K562 (cell line): ENCODE measurements around the gene KCTD1. TPM values are rescaled to one million over a fixed set of nuclear protein-coding genes. Genes with fewer than 3 reads are reported as not detected.

Experiments
- ATAC-seq: fragments of 200-7000 bp; cut with Tn5 transposase; 3 replicates; pipeline ENCODE4 v1.9.1; 2020; ENCODE audit warnings: moderate library complexity
- BruUV-seq: library from RNA; stranded (reverse); fragments of 400-500 nt; replicated peaks from 2 replicates; lab custom pipeline; 2021; lab: Mats Ljungman, UMichigan
- CTCF ChIA-PET: fragments of 300-600 bp; formaldehyde crosslinking; extraction: SDS; loops from one replicate; lab custom pipeline; 2021; ENCODE audit warnings: low intra/inter-chr PET ratio; lab: Yijun Ruan, JAX
- POLR2A ChIA-PET: fragments of 300-600, 350-650 bp; sonication (Branson Sonifier 250); formaldehyde crosslinking; extraction: SDS; loops from one replicate; lab custom pipeline; 2021; ENCODE audit warnings: antibody characterized with exemption, inconsistent platforms; lab: Yijun Ruan, JAX
- DNase-seq, 4 experiments: peaks; one replicate each; pipeline versions ENCODE4 v3.0.0 to v3.0.0-alpha.2; 2011 to 2018; ENCODE audit warnings: low spot score in 3 of 4, mixed read lengths in 3 of 4; ENCODE audit errors: extremely low read depth in 1 of 4
- FAIRE-seq: peaks from 2 replicates; lab custom pipeline; 2011; peaks lifted over from hg19 to GRCh38; lab: Jason Lieb, UNC
- H2AFZ ChIP-seq: 2 replicates; pipeline ENCODE4 v1.6.0; 2011; ENCODE audit warnings: low read depth, low read length, control low read depth, inconsistent platforms
- H3K27ac ChIP-seq: fragments of 200-600 bp; 3 replicates; pipeline ENCODE4 v1.8.0; 2011; ENCODE audit warnings: low read depth, mild to moderate bottlenecking, control low read depth, inconsistent platforms, low read length, moderate library complexity, mixed read lengths; ENCODE audit errors: extremely low read depth
- H3K27me3 ChIP-seq, 2 experiments: fragments of 300-600 bp in 1 of 2; 2 replicates in 1 of 2; 3 replicates in 1 of 2; pipeline versions ENCODE4 v1.6.0 to v1.8.0; 2011; ENCODE audit warnings: inconsistent platforms in 2 of 2, low read length in 2 of 2, mild to moderate bottlenecking in 1 of 2, mixed read lengths in 1 of 2, moderate library complexity in 1 of 2; ENCODE audit not compliant: control insufficient read depth in 2 of 2, insufficient read depth in 2 of 2
- H3K36me3 ChIP-seq: fragments of 300-600 bp; 3 replicates; pipeline ENCODE4 v1.8.0; 2011; ENCODE audit warnings: mild to moderate bottlenecking, low read length, inconsistent platforms; ENCODE audit not compliant: control insufficient read depth, insufficient read depth
- H3K4me1 ChIP-seq, 2 experiments: fragments of 200-600 bp in 1 of 2; replicated peaks in 1 of 2; 2 replicates in 1 of 2; 3 replicates in 1 of 2; pipeline versions ENCODE4 v1.5.1 to v1.8.0; 2011; ENCODE audit warnings: inconsistent platforms in 2 of 2, low read length in 2 of 2, mild to moderate bottlenecking in 1 of 2, mixed read lengths in 1 of 2, moderate library complexity in 1 of 2; ENCODE audit not compliant: control insufficient read depth in 2 of 2, insufficient read depth in 2 of 2
- H3K4me2 ChIP-seq: 2 replicates; pipeline ENCODE4 v1.6.1; 2011; ENCODE audit warnings: low read length, control low read depth, inconsistent platforms, mixed read lengths; ENCODE audit not compliant: insufficient read depth
- H3K4me3 ChIP-seq: fragments of 200-600 bp; sonication (generic), shearing (Covaris generic); 2 replicates; pipeline ENCODE4 v1.5.1; 2016; ENCODE audit warnings: control low read depth, inconsistent platforms
- H3K79me2 ChIP-seq: fragments of 200-600 bp; 3 replicates; pipeline ENCODE4 v1.8.0; 2011; ENCODE audit warnings: low read length, inconsistent platforms; ENCODE audit not compliant: control insufficient read depth, insufficient read depth
- H3K9ac ChIP-seq, 2 experiments: 2 replicates each; pipeline versions ENCODE4 v1.6.0 to v1.6.1; 2011; ENCODE audit warnings: low read depth in 2 of 2, low read length in 2 of 2, control low read depth in 1 of 2, inconsistent platforms in 1 of 2, mild to moderate bottlenecking in 1 of 2, mixed read lengths in 1 of 2; ENCODE audit not compliant: insufficient read depth in 1 of 2
- H3K9me1 ChIP-seq: one replicate; pipeline ENCODE4 v1.6.0; 2011; ENCODE audit warnings: inconsistent platforms, mild to moderate bottlenecking, low read length, moderate library complexity; ENCODE audit not compliant: control insufficient read depth, insufficient read depth
- H3K9me3 ChIP-seq: replicated peaks from 2 replicates; pipeline ENCODE4 v1.5.1; 2011; ENCODE audit warnings: low read depth, low read length, inconsistent platforms; ENCODE audit not compliant: control insufficient read depth, insufficient read depth
- H4K20me1 ChIP-seq: replicated peaks from 2 replicates; pipeline ENCODE4 v1.6.1; 2011; ENCODE audit warnings: low read length, inconsistent platforms, mixed read lengths; ENCODE audit not compliant: control insufficient read depth, insufficient read depth
- CAMTA2 ChIP-seq: fragments of 250-450 bp; sonication (Bioruptor Pico); conservative IDR thresholded peaks from 2 replicates; pipeline ENCODE4 v1.5.1; 2022
- ETV5 ChIP-seq: sonication (generic); formaldehyde crosslinking; IDR thresholded peaks from 2 replicates; pipeline ENCODE4 v1.4.0; 2020; ENCODE audit warnings: low read depth, mild to moderate bottlenecking, missing genetic modification reagents
- HMG20A ChIP-seq: fragments of 450-650 bp; formaldehyde crosslinking; conservative IDR thresholded peaks from 2 replicates; pipeline ENCODE4 v1.4.0; 2020; ENCODE audit warnings: mild to moderate bottlenecking, mixed read lengths
- HMGN3 ChIP-seq: IDR thresholded peaks from 2 replicates; pipeline ENCODE4 v1.6.1; 2011; ENCODE audit warnings: borderline replicate concordance, low read depth, mild to moderate bottlenecking, mixed read lengths, low read length; ENCODE audit not compliant: insufficient read length; ENCODE audit errors: extremely low read depth
- XRCC5 ChIP-seq: fragments of 200-400 bp; formaldehyde crosslinking; IDR thresholded peaks from 2 replicates; pipeline ENCODE4 v1.6.1; 2017; ENCODE audit warnings: low read depth, mild to moderate bottlenecking, low read length
- WGBS: fragments of 100-300 bp; shearing (Covaris generic); methylation state at CpG from one replicate; pipeline ENCODE4 v1.1.6; 2016; ENCODE audit warnings: low coverage, mixed read lengths; ENCODE audit not compliant: insufficient coverage; ENCODE audit errors: missing lambda C conversion rate; 5-methylcytosine and 5-hydroxymethylcytosine counted together
- in situ Hi-C: fragments of 300-500 bp; cut with MboI; formaldehyde crosslinking; loops from 4 replicates; pipeline ENCODE4 v1.15.0; 2018; ENCODE audit warnings: inconsistent platforms, mixed read lengths
- intact Hi-C: fragments of 100-400 bp; cut with micrococcal nuclease; formaldehyde crosslinking; loops from 2 replicates; pipeline ENCODE4 v1.14.2; 2022
- polyA plus RNA-seq, 8 experiments: library from polyadenylated mRNA; depleted of rRNA in 4 of 8; stranded (reverse) in 5 of 8; unstranded in 3 of 8; fragments of >200 nt; fragmentation: Nextera tagmentation in 2 of 8; fragmentation: Illumina TruSeq in 1 of 8; extraction: Ambion mirVana in 2 of 8; extraction: Trizol in 1 of 8; gene quantifications; 2 replicates each; pipeline versions ENCODE4 v1.2.1 to v1.2.3, GENCODE V29; 2011 to 2014; ENCODE audit warnings: inconsistent platforms in 1 of 8, missing spikeins in 1 of 8
- total RNA-seq, 7 experiments: library from RNA; depleted of rRNA in 6 of 7; stranded (reverse); fragments of >200 nt in 6 of 7; fragmentation: Illumina TruSeq in 2 of 7; extraction: Trizol in 2 of 7; gene quantifications; 2 replicates each; pipeline versions ENCODE4 v1.2.1 to v1.2.3, GENCODE V29; 2011 to 2021; ENCODE audit warnings: low replicate concordance in 1 of 7
- TF ChIP-seq, protein P1 (sequence below), 2 experiments: fragments of 450-650 bp; IDR thresholded peaks; 2 replicates each; pipeline ENCODE4 v1.6.1; 2016
- TF ChIP-seq, protein P2 (sequence below): fragments of 150-350 bp; conservative IDR thresholded peaks from 2 replicates; pipeline ENCODE4 v1.6.1; 2014; ENCODE audit warnings: low read length
- TF ChIP-seq, protein P3 (sequence below), 2 experiments: IDR thresholded peaks; 2 replicates each; pipeline ENCODE4 v1.6.1; 2011; ENCODE audit warnings: borderline replicate concordance in 1 of 2, control low read depth in 1 of 2, low read depth in 1 of 2, low read length in 1 of 2, mild to moderate bottlenecking in 1 of 2, mixed read lengths in 1 of 2, moderate library complexity in 1 of 2; ENCODE audit not compliant: insufficient read depth in 1 of 2, insufficient read length in 1 of 2, poor library complexity in 1 of 2, severe bottlenecking in 1 of 2; ENCODE audit errors: extremely low read depth in 1 of 2

KCTD1 gene
- total and polyA plus RNA-seq, 9 of the 15 experiments (the other 6 are each of a cell fraction or from before 2014, with no cell fraction given): not detected

DNA sequence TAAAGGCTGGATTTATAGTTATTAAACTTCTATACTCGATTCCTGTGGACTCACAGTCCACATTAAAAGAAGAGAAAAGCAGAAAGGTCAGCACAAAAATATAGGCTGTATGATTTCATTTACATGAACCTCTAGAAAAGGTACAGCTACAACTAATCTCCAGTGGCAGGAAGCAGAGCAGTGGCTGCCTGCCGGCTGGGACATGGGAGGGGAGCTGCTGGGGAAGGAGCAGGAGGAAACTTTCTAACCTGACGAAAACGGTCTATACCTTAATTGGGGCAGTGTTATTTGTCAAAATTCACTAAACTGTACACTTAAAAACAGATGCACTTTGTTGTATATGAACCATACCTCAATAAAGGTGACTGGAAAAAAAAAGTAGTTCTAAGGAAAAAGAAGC, 26.7 kb downstream of the KCTD1 start:
- H3K27ac ChIP-seq: no peak overlapping the region
- ChIA-PET POLR2A (interaction anchor here (1.9 kb wide), 1 partner anchor 9 kb away, joined by 6 read pairs; no protein-coding TSS in a partner anchor), CTCF (no interaction called here)
- TF ChIP-seq, protein P1, sequence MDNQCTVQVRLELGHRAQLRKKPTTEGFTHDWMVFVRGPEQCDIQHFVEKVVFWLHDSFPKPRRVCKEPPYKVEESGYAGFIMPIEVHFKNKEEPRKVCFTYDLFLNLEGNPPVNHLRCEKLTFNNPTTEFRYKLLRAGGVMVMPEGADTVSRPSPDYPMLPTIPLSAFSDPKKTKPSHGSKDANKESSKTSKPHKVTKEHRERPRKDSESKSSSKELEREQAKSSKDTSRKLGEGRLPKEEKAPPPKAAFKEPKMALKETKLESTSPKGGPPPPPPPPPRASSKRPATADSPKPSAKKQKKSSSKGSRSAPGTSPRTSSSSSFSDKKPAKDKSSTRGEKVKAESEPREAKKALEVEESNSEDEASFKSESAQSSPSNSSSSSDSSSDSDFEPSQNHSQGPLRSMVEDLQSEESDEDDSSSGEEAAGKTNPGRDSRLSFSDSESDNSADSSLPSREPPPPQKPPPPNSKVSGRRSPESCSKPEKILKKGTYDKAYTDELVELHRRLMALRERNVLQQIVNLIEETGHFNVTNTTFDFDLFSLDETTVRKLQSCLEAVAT (IDR thresholded peaks at IDR 0.05): no peak
- TF ChIP-seq HMG20A (no peak), XRCC5 (no peak), ETV5 (CRISPR knock-in tag) (no peak), CAMTA2 (CRISPR knock-in tag) (no peak), HMGN3 (no peak)
- TF ChIP-seq, protein P2, sequence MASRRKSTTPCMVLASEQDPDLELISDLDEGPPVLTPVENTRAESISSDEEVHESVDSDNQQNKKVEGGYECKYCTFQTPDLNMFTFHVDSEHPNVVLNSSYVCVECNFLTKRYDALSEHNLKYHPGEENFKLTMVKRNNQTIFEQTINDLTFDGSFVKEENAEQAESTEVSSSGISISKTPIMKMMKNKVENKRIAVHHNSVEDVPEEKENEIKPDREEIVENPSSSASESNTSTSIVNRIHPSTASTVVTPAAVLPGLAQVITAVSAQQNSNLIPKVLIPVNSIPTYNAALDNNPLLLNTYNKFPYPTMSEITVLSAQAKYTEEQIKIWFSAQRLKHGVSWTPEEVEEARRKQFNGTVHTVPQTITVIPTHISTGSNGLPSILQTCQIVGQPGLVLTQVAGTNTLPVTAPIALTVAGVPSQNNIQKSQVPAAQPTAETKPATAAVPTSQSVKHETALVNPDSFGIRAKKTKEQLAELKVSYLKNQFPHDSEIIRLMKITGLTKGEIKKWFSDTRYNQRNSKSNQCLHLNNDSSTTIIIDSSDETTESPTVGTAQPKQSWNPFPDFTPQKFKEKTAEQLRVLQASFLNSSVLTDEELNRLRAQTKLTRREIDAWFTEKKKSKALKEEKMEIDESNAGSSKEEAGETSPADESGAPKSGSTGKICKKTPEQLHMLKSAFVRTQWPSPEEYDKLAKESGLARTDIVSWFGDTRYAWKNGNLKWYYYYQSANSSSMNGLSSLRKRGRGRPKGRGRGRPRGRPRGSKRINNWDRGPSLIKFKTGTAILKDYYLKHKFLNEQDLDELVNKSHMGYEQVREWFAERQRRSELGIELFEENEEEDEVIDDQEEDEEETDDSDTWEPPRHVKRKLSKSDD: no peak
- TF ChIP-seq, protein P3, sequence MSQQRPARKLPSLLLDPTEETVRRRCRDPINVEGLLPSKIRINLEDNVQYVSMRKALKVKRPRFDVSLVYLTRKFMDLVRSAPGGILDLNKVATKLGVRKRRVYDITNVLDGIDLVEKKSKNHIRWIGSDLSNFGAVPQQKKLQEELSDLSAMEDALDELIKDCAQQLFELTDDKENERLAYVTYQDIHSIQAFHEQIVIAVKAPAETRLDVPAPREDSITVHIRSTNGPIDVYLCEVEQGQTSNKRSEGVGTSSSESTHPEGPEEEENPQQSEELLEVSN (IDR thresholded peaks at IDR 0.05; ENCODE audit: borderline replicate concordance in 1 of 2, extremely low read depth in 1 of 2, insufficient read depth in 1 of 2, insufficient read length in 1 of 2, low read depth in 1 of 2, low read length in 1 of 2, poor library complexity in 1 of 2, severe bottlenecking in 1 of 2): no peak
- H3K9me3 ChIP-seq: no peaks in the 10 kb centered on the region
- H3K27me3 ChIP-seq: peaks cover 0 to 5% of the 10 kb centered on the region in 2 experiments; a peak in 1 of 5 replicates
- no peaks in the 10 kb centered on the region for H3K9me1 ChIP-seq
- 0% methylated on average over 4 of the region's 4 CpGs for WGBS
- H4K20me1 ChIP-seq: no peaks in the 10 kb centered on the region
- H2AFZ ChIP-seq: no peak overlapping the region
- no peak for ATAC-seq
- intact Hi-C loops (no loop called here), in situ Hi-C loops (no loop called here)
- H3K9ac ChIP-seq: no peak overlapping the region
- no peak overlapping the region for H3K4me2 ChIP-seq
- no peaks in the 10 kb centered on the region for H3K79me2 ChIP-seq
- no peak for DNase-seq
- no peaks in the 10 kb centered on the region for H3K4me1 ChIP-seq
- no peaks in the 10 kb centered on the region for H3K36me3 ChIP-seq
- BruUV-seq: no TSS peak
- FAIRE-seq: no peak
- no peak overlapping the region for H3K4me3 ChIP-seq
